Liver (tissue), 2 donors: ENCODE results near the gene ETS2.

Experiments used
- TAF1 ChIP-seq: conservative IDR thresholded peaks from 2 replicates; pipeline ENCODE4 v1.6.1; 2016; ENCODE audit warnings: antibody characterized with exemption, mild to moderate bottlenecking
- YY1 ChIP-seq: IDR thresholded peaks from 2 replicates; pipeline ENCODE4 v1.6.1; 2016; ENCODE audit warnings: antibody characterized with exemption, mild to moderate bottlenecking
- donor health status: healthy.

- TF ChIP-seq TAF1 (no peak), YY1 (no peak)
Measured at GRCh38 chr21:38825921-38826320, 20.2 kb downstream of the ETS2 start.
